Measurements from ENCODE around the gene FUT1.
"Not testable (repeated sequence)": the region's sequence is repeated elsewhere in the genome, so short reads cannot be mapped to it uniquely, and the experiment has no call there.

The FUT1 gene

GRCh38 chr19:48728911-48729664 lies 23.4 kb downstream of the FUT1 start:
- Histone ChIP-seq H3K4me1 (ENCODE audit: control insufficient read depth in 1 of 2, insufficient read depth in 2 of 2, low read length in 2 of 2) (peaks cover 6 to 11% of the 10 kb centered on the region in 2 donors), H3K9me3 (ENCODE audit: control insufficient read depth in 1 of 2, low read length in 2 of 2) (peaks cover 0 to 3% of the 10 kb centered on the region in 2 donors), H3K27ac (ENCODE audit: low read depth, low read length) (no peak overlapping the region), H3K36me3 (ENCODE audit: control insufficient read depth in 1 of 2, insufficient read depth in 2 of 2, low read length in 2 of 2) (no peaks in the 10 kb centered on the region), H3K27me3 (ENCODE audit: control insufficient read depth in 1 of 2, insufficient read depth in 2 of 2, low read length in 2 of 2) (no peaks in the 10 kb centered on the region), H3K4me3 (ENCODE audit: low read depth in 1 of 2, low read length in 2 of 2) (no peak overlapping the region), H3K9ac (ENCODE audit: low read depth in 1 of 2, low read length in 2 of 2) (no peak overlapping the region)

GRCh38 chr19:48726556-48726955 lies 25.9 kb downstream of the FUT1 start:
- Histone ChIP-seq H3K4me1 (ENCODE audit: control insufficient read depth in 1 of 2, insufficient read depth in 2 of 2, low read length in 2 of 2) (peaks cover 6 to 11% of the 10 kb centered on the region in 2 donors), H3K4me3 (ENCODE audit: low read depth in 1 of 2, low read length in 2 of 2) (peak overlapping the region in 1 of 2 donors; percentile 29), H3K27ac (ENCODE audit: low read depth, low read length) (peak overlapping the region; percentile 33), H3K36me3 (ENCODE audit: control insufficient read depth in 1 of 2, insufficient read depth in 2 of 2, low read length in 2 of 2) (no peaks in the 10 kb centered on the region), H3K9me3 (ENCODE audit: control insufficient read depth in 1 of 2, low read length in 2 of 2) (peaks cover 0 to 3% of the 10 kb centered on the region in 2 donors), H3K9ac (ENCODE audit: low read depth in 1 of 2, low read length in 2 of 2) (no peak overlapping the region), H3K27me3 (ENCODE audit: control insufficient read depth in 1 of 2, insufficient read depth in 2 of 2, low read length in 2 of 2) (no peaks in the 10 kb centered on the region)

DNA sequence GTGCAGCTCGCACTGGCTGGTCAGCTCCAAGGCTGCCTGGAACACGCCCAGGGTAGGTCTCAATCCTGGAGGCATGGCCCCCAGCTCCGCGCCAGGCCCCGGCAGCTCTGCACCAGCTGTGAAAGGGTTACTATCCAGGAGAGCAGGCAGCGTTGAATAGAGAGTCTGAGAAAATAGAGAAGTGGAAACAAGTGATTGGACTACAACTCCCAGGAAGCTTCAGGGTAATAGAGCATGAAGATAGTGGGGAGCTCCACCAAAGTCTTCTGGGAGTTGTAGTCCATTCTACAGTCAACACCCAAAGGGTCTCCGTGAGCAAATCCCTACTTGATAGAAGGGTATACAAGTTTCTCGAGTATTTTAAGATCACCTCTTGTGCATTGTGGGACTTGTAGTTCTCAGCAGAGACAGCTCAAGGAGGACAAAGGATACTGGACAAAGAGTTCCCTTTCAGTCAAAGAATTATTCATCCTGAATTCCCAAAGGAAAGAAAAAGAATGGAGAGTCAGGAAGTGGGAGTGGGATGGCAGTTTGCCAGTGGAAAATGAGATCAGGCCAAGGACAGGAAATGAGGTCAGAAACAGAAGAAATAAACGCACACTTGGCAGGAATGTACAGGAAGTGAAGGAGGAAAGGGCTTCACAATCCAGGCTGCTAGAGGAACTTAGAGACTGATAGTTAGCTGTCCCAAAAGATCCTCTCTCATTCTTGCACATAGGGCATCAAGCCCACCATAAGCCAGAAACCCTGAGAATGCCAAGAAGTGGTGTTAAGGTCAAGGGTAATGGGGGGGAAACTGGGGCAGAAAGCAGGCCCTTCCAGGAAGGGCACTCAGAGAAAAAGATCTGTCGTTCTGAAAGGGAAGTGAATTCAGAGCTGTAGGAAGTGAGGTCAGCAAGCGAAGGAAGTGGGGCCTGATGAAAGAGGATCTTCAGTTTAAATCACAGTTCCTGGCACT lies 27.4 kb downstream of the FUT1 start:
- Histone ChIP-seq H3K4me3 (ENCODE audit: low read depth in 1 of 2, low read length in 2 of 2) (no peak overlapping the region), H3K27me3 (ENCODE audit: control insufficient read depth in 1 of 2, insufficient read depth in 2 of 2, low read length in 2 of 2) (no peaks in the 10 kb centered on the region), H3K9ac (ENCODE audit: low read depth in 1 of 2, low read length in 2 of 2) (no peak overlapping the region), H3K9me3 (ENCODE audit: control insufficient read depth in 1 of 2, low read length in 2 of 2) (peaks cover 0 to 3% of the 10 kb centered on the region in 2 donors), H3K36me3 (ENCODE audit: control insufficient read depth in 1 of 2, insufficient read depth in 2 of 2, low read length in 2 of 2) (no peaks in the 10 kb centered on the region), H3K27ac (ENCODE audit: low read depth, low read length) (no peak overlapping the region), H3K4me1 (ENCODE audit: control insufficient read depth in 1 of 2, insufficient read depth in 2 of 2, low read length in 2 of 2) (peaks cover 9 to 11% of the 10 kb centered on the region in 2 donors)

DNA sequence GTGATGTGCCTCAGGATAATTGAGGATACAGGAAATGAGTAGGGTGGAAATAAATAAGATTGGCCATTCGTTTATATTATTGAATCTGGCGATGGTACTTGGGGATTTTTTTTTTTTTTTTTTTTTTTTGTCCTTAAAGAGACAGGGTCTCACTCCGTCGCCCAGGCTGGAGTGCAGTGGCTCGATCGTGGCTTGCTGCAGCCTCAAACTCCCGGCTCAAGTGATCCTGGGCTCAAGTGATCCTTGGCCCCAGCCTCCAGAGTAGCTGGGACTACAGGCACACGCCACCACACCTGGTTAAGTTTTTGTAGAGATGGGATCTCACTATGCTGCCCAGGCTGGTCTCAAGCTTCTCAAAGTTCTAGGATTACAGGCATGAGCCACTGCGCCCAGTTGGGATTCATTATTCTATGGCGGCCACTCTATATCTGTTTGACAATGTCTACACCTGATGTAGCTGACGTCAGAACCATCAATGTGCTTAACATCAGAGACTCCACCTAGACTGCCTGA lies 30.2 kb downstream of the FUT1 start:
- H3K4me3 ChIP-seq (ENCODE audit: low read depth in 1 of 2, low read length in 2 of 2) = no peak overlapping the region
- H3K27me3 ChIP-seq (ENCODE audit: control insufficient read depth in 1 of 2, insufficient read depth in 2 of 2, low read length in 2 of 2) = no peaks in the 10 kb centered on the region
- no peak overlapping the region for H3K9ac ChIP-seq (ENCODE audit: low read depth in 1 of 2, low read length in 2 of 2)
- H3K27ac ChIP-seq (ENCODE audit: low read depth, low read length) = no peak overlapping the region
- H3K9me3 ChIP-seq (ENCODE audit: control insufficient read depth in 1 of 2, low read length in 2 of 2) = peaks cover 0 to 3% of the 10 kb centered on the region in 2 donors
- H3K4me1 ChIP-seq (ENCODE audit: control insufficient read depth in 1 of 2, insufficient read depth in 2 of 2, low read length in 2 of 2) = peaks cover 10 to 11% of the 10 kb centered on the region in 2 donors
- H3K36me3 ChIP-seq (ENCODE audit: control insufficient read depth in 1 of 2, insufficient read depth in 2 of 2, low read length in 2 of 2) = no peaks in the 10 kb centered on the region

DNA sequence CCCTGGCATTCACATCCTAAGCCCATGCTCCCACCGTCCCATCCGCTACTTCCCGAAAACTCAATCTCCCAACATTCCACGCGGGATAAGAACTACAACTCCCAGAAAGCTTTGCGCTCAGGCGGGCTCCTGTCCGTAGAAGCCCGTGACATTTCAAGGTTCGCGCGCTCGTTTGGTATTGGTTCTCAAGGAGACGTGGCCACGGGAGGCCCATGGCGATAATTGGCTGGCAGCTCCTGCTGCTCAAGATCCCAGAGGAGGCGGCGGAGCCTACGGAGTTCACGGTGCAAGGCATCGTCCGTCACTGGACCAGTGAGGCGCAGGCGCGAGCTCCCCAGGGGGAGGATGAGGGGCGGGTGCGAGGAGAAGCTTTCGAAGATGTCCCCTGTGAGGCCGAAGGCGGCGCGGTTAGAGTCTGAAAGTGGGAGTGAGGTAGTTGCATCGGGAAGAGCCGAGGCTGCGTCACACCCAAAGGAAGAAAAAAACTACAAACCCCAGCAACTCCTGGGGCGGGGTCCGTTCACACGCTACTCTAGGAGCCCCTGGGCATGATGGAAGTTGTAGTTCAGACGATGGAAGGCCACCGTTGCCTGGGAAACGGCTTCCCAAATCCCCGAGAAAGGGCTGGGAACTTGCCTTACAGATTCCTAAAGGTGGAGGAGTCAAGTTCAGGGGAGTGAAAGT lies 31.7 kb downstream of the FUT1 start:
- H3K9me3 ChIP-seq (ENCODE audit: control insufficient read depth in 1 of 2, low read length in 2 of 2) = no peaks in the 10 kb centered on the region
- no peaks in the 10 kb centered on the region for H3K36me3 ChIP-seq (ENCODE audit: control insufficient read depth in 1 of 2, insufficient read depth in 2 of 2, low read length in 2 of 2)
- H3K27me3 ChIP-seq (ENCODE audit: control insufficient read depth in 1 of 2, insufficient read depth in 2 of 2, low read length in 2 of 2) = no peaks in the 10 kb centered on the region
- peaks cover 19 to 21% of the 10 kb centered on the region in 2 donors for H3K4me1 ChIP-seq (ENCODE audit: control insufficient read depth in 1 of 2, insufficient read depth in 2 of 2, low read length in 2 of 2)
- peak overlapping the region; percentile 69 to 86 for H3K4me3 ChIP-seq (ENCODE audit: low read depth in 1 of 2, low read length in 2 of 2)
- H3K9ac ChIP-seq (ENCODE audit: low read depth in 1 of 2, low read length in 2 of 2) = peak overlapping the region; percentile 48 to 58
- peak overlapping the region; percentile 79 for H3K27ac ChIP-seq (ENCODE audit: low read depth, low read length)

- Histone ChIP-seq H3K9ac (ENCODE audit: low read depth in 1 of 2, low read length in 2 of 2) (no peak overlapping the region), H3K27ac (ENCODE audit: low read depth, low read length) (no peak overlapping the region), H3K9me3 (ENCODE audit: control insufficient read depth in 1 of 2, low read length in 2 of 2) (no peaks in the 10 kb centered on the region), H3K4me3 (ENCODE audit: low read depth in 1 of 2, low read length in 2 of 2) (peak overlapping the region in 1 of 2 donors; percentile 86), H3K27me3 (ENCODE audit: control insufficient read depth in 1 of 2, insufficient read depth in 2 of 2, low read length in 2 of 2) (no peaks in the 10 kb centered on the region), H3K4me1 (ENCODE audit: control insufficient read depth in 1 of 2, insufficient read depth in 2 of 2, low read length in 2 of 2) (peaks cover 20 to 24% of the 10 kb centered on the region in 2 donors), H3K36me3 (ENCODE audit: control insufficient read depth in 1 of 2, insufficient read depth in 2 of 2, low read length in 2 of 2) (no peaks in the 10 kb centered on the region)
Measured at GRCh38 chr19:48720251-48720612, 32.2 kb downstream of the FUT1 start.

DNA sequence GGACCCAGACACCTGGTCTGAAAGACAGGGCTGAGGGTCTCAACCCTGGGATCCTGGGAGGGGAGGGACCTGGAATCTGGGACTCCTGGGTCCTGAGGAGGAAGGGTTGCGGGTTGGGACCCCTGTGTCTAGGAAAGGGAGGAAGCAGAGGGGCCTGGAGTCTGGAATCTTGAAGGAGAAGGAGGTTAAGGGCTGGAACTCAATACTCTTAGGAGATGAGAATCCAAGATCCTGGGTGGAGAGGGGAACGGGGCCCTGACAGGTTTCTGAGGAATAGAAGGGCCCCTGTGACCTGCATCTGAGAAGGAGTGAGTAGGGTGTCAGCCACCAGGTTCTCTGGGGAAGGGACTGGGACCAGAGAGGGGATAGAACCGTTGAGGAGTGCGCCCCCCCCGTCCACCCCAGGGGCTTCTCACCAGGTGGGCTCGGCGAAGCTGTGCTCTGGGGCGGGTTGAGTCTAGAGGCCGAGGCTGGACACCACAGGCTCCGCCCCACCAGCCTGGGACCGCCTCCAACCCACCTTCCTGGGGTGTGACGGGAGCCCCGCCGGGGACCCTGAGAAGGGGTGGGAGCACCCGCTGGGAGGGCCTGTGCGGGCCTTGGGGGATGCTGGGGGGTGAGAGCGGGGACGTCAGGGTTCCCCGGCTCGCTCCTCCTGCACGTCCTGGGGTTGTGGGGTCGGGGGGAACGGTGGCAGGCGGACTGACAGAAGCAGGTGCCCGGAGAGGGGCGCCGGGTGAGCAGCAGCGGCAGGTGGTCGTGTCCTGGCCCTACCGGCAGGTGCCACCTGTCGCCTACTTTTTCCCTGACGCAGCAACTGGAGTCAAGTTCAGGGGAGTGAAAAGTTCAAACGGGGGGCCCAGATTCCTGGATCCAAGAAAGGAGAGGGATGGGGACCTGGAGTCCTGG lies 32.9 kb downstream of the FUT1 start, which contains the start of gene MAMSTR:
MAMSTR (minus strand) TSS at position 463 of the 909 bp plus-strand sequence. CDS start 694 bp downstream, outside the sequence.
- H3K27ac ChIP-seq (ENCODE audit: low read depth, low read length) = no peak within 1 kb of the TSS
- H3K4me1 ChIP-seq (ENCODE audit: control insufficient read depth in 1 of 2, insufficient read depth in 2 of 2, low read length in 2 of 2) = peaks cover 20 to 27% of the 10 kb centered on the region in 2 donors
- peak within 1 kb of the TSS in 1 of 2 donors; percentile 58 for H3K9ac ChIP-seq (ENCODE audit: low read depth in 1 of 2, low read length in 2 of 2)

DNA sequence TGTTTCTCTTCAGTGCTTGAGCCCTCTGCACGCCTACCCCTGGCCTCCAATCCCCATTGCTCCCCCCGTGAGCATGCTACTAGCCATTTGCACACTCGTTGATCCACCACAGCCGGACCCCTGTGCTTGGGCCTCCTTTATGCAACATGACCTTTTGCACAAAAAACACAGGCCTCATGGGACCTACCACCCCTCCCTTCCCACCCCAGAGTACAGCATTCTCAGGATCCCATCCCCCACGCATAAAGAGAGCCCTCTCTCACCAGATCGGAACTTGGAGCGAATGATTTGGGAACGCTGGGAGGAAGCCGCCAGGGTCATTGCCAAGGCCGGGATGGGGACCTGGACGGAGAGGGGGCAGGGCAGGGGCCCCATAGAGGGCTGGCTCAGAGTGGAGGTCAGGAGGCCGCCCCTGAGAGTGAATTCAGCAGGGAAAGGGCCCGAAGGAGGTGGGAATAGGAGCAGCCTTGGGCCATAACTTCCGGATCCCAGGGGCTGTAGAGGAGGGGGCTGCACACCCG lies 33.7 kb downstream of the FUT1 start:
- no peak overlapping the region for H3K9ac ChIP-seq (ENCODE audit: low read depth in 1 of 2, low read length in 2 of 2)
- no peaks in the 10 kb centered on the region for H3K27me3 ChIP-seq (ENCODE audit: control insufficient read depth in 1 of 2, insufficient read depth in 2 of 2, low read length in 2 of 2)
- no peaks in the 10 kb centered on the region for H3K9me3 ChIP-seq (ENCODE audit: control insufficient read depth in 1 of 2, low read length in 2 of 2)
- H3K36me3 ChIP-seq (ENCODE audit: control insufficient read depth in 1 of 2, insufficient read depth in 2 of 2, low read length in 2 of 2) = no peaks in the 10 kb centered on the region
- H3K27ac ChIP-seq (ENCODE audit: low read depth, low read length) = no peak overlapping the region
- H3K4me3 ChIP-seq (ENCODE audit: low read depth in 1 of 2, low read length in 2 of 2) = no peak overlapping the region
- H3K4me1 ChIP-seq (ENCODE audit: control insufficient read depth in 1 of 2, insufficient read depth in 2 of 2, low read length in 2 of 2) = peaks cover 20 to 27% of the 10 kb centered on the region in 2 donors

More for the DNA sequence above, 32.9 kb downstream of the FUT1 start, which contains the start of gene MAMSTR:
- Histone ChIP-seq H3K4me3 (ENCODE audit: low read depth in 1 of 2, low read length in 2 of 2) (peak within 1 kb of the TSS; percentile 69 to 86), H3K36me3 (ENCODE audit: control insufficient read depth in 1 of 2, insufficient read depth in 2 of 2, low read length in 2 of 2) (no peaks in the 10 kb centered on the region), H3K27me3 (ENCODE audit: control insufficient read depth in 1 of 2, insufficient read depth in 2 of 2, low read length in 2 of 2) (no peaks in the 10 kb centered on the region), H3K9me3 (ENCODE audit: control insufficient read depth in 1 of 2, low read length in 2 of 2) (no peaks in the 10 kb centered on the region)

DNA sequence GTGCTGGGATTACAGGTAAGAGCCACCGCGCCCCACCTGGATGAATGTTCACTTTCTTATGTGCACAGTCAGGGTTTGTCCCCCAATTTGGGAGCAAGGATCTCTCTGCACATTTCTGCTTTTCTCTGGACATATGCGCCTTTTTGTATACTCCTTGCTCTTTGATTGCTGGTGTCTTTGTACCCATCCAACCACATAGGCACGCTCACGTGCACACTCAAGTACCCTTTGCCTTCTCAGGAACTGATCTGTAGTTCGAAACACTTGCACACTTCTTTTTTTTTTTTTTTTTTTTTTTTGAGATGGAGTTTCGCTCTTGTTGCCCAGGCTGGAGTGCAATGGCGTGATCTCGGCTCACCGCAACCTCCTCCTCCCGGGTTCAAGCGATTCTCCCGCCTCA lies 34.3 kb downstream of the FUT1 start:
- peaks cover 26 to 33% of the 10 kb centered on the region in 2 donors for H3K4me1 ChIP-seq (ENCODE audit: control insufficient read depth in 1 of 2, insufficient read depth in 2 of 2, low read length in 2 of 2)
- not testable (repeated sequence) for H3K9ac ChIP-seq (ENCODE audit: low read depth in 1 of 2, low read length in 2 of 2); H3K36me3 ChIP-seq (ENCODE audit: control insufficient read depth in 1 of 2, insufficient read depth in 2 of 2, low read length in 2 of 2); H3K27ac ChIP-seq (ENCODE audit: low read depth, low read length); H3K9me3 ChIP-seq (ENCODE audit: control insufficient read depth in 1 of 2, low read length in 2 of 2); H3K27me3 ChIP-seq (ENCODE audit: control insufficient read depth in 1 of 2, insufficient read depth in 2 of 2, low read length in 2 of 2); H3K4me3 ChIP-seq (ENCODE audit: low read depth in 1 of 2, low read length in 2 of 2)
